Measurements from ENCODE around the gene PANK1. TPM values are rescaled to one million over a fixed set of nuclear protein-coding genes. Genes with fewer than 3 reads are reported as not detected.

PANK1 gene
- total and polyA plus RNA-seq, 9 of the 15 experiments (the other 6 are each of a cell fraction or from before 2014, with no cell fraction given): 1.7 to 10.7 (median 6.5) TPM

GRCh38 chr10:89593043-89593442 is 52.0 kb downstream of the PANK1 start:
- WGBS (ENCODE audit: insufficient coverage, low coverage, missing lambda C conversion rate): 75% methylated on average over 10 of the region's 10 CpGs
- DNase-seq (ENCODE audit: extremely low read depth in 1 of 4, low spot score in 3 of 4) (no peak), FAIRE-seq (no peak), ATAC-seq (no peak)
- H3K4me3 ChIP-seq: no peak overlapping the region
- H3K4me1 ChIP-seq (replicated peaks in 1 of 2; ENCODE audit: control insufficient read depth in 2 of 2, insufficient read depth in 2 of 2, low read length in 2 of 2): no peaks in the 10 kb centered on the region
- H3K36me3 ChIP-seq (ENCODE audit: control insufficient read depth, insufficient read depth, low read length): peaks cover 18% of the 10 kb centered on the region; the same call in 2 of the 3 replicates
- no peaks in the 10 kb centered on the region for H4K20me1 ChIP-seq (replicated peaks; ENCODE audit: control insufficient read depth, insufficient read depth, low read length)
- H2AFZ ChIP-seq (ENCODE audit: low read depth, low read length): no peak overlapping the region
- TF ChIP-seq HDAC2 (IDR thresholded peaks at IDR 0.05): no peak
- no peak for TF ChIP-seq ZBTB12 (CRISPR knock-in tag; IDR thresholded peaks at IDR 0.05)
- no peak for TF ChIP-seq KDM5B (IDR thresholded peaks at IDR 0.05; ENCODE audit: insufficient replicate concordance, low read depth, low read length)
- TF ChIP-seq NR1H2 (CRISPR knock-in tag; IDR thresholded peaks at IDR 0.05): no peak
- TF ChIP-seq ZBTB5 (IDR thresholded peaks at IDR 0.05): no peak
- no peak for TF ChIP-seq ZNF609 (CRISPR knock-in tag; IDR thresholded peaks at IDR 0.05; ENCODE audit: borderline replicate concordance)
- TF ChIP-seq NR2F6 (CRISPR knock-in tag; IDR thresholded peaks at IDR 0.05): no peak
- in situ Hi-C loops (cut with MboI): no loop called here
- H3K9me3 ChIP-seq (replicated peaks; ENCODE audit: control insufficient read depth, insufficient read depth, low read depth, low read length): no peaks in the 10 kb centered on the region
- ChIA-PET CTCF (ENCODE audit: low intra/inter-chr PET ratio) (no interaction called here), POLR2A (no interaction called here)
- no peak overlapping the region for H3K9ac ChIP-seq (ENCODE audit: insufficient read depth in 1 of 2, low read depth in 2 of 2, low read length in 2 of 2)
- no peaks in the 10 kb centered on the region for H3K27me3 ChIP-seq (ENCODE audit: control insufficient read depth in 2 of 2, insufficient read depth in 2 of 2, low read length in 2 of 2)
- intact Hi-C loops (cut with micrococcal nuclease): no loop called here
- BruUV-seq (replicated peaks): no TSS peak
- no peaks in the 10 kb centered on the region for H3K79me2 ChIP-seq (ENCODE audit: control insufficient read depth, insufficient read depth, low read length)
- no peak overlapping the region for H3K27ac ChIP-seq (ENCODE audit: extremely low read depth, low read depth, low read length)
- H3K4me2 ChIP-seq (ENCODE audit: insufficient read depth, low read length): no peak overlapping the region
- H3K9me1 ChIP-seq (ENCODE audit: control insufficient read depth, insufficient read depth, low read length): no peaks in the 10 kb centered on the region
